Hematopoietic multipotent progenitor cell (in vitro differentiated cells): ENCODE measurements around the gene TMPRSS4. TPM values are rescaled to one million over a fixed set of nuclear protein-coding genes. Genes with fewer than 3 reads are reported as not detected.

Source experiments
- DNase-seq, 3 donors: peaks; one replicate each; pipeline ENCODE4 v3.0.0-alpha.2; 2011 to 2015; ENCODE audit warnings: low read depth in 2 of 3, low spot score in 2 of 3
- total RNA-seq: library from RNA; depleted of rRNA; stranded (reverse); fragments of >200 nt; gene quantifications from one replicate; pipeline ENCODE4 v1.2.3, GENCODE V29; 2012

TMPRSS4 gene
- total RNA-seq, 1 donor, result not detected

- no peak for DNase-seq
Measured at GRCh38 chr11:118129471-118130172, 52.7 kb downstream of the TMPRSS4 start.

GRCh38 chr11:118132385-118133151 is 55.7 kb downstream of the TMPRSS4 start:
- no peak for DNase-seq

DNA sequence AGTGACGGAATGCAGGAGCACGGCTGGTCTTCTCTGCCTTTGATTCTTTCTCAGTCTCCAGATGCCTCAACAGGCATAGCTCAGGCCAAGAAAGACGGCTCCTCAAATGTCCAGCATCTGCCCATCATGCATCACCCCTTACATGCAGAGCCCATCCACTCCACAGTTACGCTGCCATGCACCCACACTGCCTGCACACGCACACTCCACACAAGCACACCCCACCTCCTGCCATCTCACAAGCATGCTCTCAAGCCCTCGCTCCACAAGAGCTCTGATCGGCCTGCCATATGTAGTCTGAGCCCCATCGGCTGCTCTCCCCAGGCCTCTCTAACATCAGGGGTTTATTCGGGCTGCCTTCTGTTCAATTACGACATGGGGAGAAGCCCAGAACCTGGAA is 56.9 kb downstream of the TMPRSS4 start:
- DNase-seq, result no peak

DNA sequence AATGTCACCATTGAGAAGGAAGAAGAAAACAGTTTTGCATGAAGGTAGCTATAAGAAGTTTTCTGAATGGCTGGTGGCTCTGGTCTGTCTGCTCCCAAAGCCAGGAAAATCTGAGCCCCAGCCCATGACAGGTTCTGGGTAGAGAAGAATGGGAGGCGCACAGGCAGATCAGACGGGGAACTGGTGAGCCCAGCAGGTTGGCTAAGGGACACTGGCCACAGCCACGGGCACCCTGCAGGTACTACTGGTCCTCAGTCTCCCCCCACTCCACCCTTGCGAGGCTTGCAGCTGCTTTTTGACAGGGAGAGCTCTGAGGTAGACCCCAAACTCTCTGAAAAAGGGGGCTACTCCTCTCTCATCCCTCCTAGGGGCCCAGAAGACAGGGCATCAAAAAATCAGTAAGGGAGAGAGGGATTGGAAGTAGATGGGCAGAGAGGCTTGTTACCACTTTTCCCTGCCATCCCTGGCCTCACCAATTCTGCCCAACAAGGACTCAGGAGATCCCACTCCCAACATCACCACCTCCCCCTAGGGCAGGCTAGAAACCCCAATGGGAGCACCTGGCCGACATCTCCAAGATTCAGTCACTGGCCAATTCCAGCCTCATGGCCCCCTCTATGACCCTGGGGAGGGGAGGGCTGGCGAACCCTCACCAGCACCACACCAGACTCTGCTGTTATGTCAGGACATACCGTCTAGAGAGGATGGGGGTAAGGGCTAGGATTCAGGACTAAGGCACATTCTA is 58.3 kb downstream of the TMPRSS4 start:
- DNase-seq, result no peak

DNA sequence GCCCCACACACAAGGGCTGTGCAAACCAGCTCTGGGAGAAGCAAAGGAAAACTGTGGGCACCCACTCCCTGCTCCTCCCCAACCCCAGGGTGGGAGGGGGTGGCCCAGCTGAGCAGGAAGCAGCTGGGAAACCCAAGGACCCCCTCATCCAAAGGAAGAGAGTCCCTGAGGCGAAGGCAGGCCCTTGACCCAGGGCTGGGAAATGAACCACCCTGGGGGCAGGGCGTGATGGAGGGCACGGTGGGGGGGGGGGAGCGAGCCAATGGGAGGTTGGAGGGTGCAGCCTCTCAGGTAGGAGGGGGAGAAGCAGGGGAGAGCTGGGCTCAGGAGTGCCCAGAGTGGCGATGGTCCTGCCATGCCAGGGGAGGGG is 58.9 kb downstream of the TMPRSS4 start:
- no peak for DNase-seq

- no peak for DNase-seq
Measured at GRCh38 chr11:118136341-118136740, 59.5 kb downstream of the TMPRSS4 start.

GRCh38 chr11:118136801-118137200 is 59.9 kb downstream of the TMPRSS4 start:
- DNase-seq, result no peak

- no peak for DNase-seq
Measured at GRCh38 chr11:118138839-118139420, 62.1 kb downstream of the TMPRSS4 start.

- no peak for DNase-seq
Measured at GRCh38 chr11:118139578-118139977, 62.7 kb downstream of the TMPRSS4 start.

DNA sequence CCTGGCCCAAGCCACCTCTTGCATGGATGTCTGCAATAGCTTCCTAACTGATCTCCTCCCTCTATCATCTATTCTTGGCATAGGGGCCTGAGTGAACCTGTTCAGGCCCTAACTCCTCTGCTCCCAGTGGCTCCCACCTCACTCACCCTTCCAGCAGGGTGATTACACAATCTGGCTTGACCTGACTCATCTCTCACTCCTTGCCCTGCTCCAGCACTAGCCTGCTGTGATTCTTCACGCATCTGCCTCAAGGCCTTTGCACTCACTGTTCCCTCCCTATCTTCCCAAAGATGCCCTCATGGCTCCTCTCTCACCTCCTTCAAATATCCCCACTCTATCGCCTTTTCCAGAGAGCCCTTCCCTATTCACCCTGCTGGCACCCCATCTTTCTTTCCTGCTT is 65.2 kb downstream of the TMPRSS4 start:
- no peak for DNase-seq

GRCh38 chr11:118142809-118143208 is 65.9 kb downstream of the TMPRSS4 start:
- peak in 2 of 3 donors; percentile 9 to 15 for DNase-seq

GRCh38 chr11:118143661-118144185 is 66.8 kb downstream of the TMPRSS4 start:
- no peak for DNase-seq

GRCh38 chr11:118144301-118145268 is 67.7 kb downstream of the TMPRSS4 start:
- no peak for DNase-seq

- DNase-seq, result peak; percentile 73 to 85 (median 80)
Measured at GRCh38 chr11:118145285-118146227, 68.7 kb downstream of the TMPRSS4 start.

DNA sequence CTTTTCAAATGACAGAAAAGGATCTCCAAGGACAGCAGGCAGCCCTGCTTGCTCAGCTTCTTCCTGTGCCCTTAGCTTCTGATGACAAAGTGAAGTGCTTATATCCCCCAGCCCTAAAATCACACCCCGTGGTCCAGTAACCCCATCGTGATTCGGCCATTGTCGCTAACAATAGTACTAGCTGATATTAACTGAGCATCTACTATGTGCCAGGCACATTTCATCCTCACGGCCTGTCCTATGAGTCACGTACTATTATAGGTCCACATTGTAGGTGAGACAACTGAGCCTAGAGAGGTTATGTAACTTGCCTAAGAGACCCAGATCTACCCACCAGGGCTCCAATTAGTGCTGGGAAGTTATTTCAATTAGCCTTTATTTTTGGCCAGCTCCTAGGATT is 69.7 kb downstream of the TMPRSS4 start:
- DNase-seq, result no peak

GRCh38 chr11:118147502-118147901 is 70.6 kb downstream of the TMPRSS4 start:
- DNase-seq, result no peak

- no peak for DNase-seq
Measured at GRCh38 chr11:118148240-118148639, 71.4 kb downstream of the TMPRSS4 start.

DNA sequence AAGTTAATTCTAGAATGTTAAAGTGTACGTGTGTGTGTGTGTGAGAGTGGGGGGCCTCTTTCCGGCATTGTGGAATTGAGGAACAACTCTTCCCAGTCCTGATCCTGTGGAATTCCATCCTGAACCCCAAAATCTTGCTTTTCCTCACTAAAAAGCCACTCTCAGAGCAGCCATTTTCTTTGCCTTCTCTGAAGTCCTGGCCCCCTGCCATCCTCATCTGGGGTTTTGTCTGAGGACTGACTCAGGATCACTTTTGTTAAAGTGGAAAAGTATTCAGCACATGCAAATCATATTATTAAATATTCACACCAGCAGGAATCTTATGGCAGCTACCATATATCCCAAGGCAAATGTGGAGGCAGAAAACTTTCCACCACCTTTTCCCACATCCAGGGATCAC is 72.0 kb downstream of the TMPRSS4 start:
- DNase-seq, result no peak

- no peak for DNase-seq
Measured at GRCh38 chr11:118149493-118149892, 72.6 kb downstream of the TMPRSS4 start.
